Measurements from ENCODE around the gene ZNF41. TPM values are rescaled to one million over a fixed set of nuclear protein-coding genes. Genes with fewer than 3 reads are reported as not detected.
"Not testable (repeated sequence)": the region's sequence is repeated elsewhere in the genome, so short reads cannot be mapped to it uniquely, and the experiment has no call there.

ZNF41 gene
- total RNA-seq, 1 donor from 2014 or later: 5.7 TPM

DNA sequence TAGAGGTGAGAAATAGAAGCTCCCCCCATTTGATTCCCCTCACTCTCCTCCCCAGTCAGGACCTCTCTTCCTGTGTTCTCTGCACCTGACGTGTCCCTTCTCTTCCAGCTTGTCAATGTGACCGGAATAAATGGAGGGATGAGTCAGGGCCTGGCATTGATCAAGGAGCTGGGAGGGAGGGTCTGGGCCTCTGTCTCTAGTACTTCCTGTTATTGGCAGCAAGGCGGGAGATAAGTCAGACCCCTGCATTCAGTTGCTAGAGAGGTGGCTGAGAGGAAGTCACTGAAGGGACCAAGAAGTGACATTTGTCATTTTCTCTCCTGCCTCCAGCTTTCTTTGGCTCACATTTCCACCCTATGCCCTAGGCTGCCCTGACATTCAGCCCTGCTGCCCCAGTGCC is 35.1 kb upstream of the ZNF41 start:
- no peaks in the 10 kb centered on the region for H3K27me3 Mint-ChIP-seq (ENCODE audit: unreplicated experiment)
- no peak overlapping the region for H3K4me3 Mint-ChIP-seq (ENCODE audit: unreplicated experiment)
- TF ChIP-seq, protein P1, sequence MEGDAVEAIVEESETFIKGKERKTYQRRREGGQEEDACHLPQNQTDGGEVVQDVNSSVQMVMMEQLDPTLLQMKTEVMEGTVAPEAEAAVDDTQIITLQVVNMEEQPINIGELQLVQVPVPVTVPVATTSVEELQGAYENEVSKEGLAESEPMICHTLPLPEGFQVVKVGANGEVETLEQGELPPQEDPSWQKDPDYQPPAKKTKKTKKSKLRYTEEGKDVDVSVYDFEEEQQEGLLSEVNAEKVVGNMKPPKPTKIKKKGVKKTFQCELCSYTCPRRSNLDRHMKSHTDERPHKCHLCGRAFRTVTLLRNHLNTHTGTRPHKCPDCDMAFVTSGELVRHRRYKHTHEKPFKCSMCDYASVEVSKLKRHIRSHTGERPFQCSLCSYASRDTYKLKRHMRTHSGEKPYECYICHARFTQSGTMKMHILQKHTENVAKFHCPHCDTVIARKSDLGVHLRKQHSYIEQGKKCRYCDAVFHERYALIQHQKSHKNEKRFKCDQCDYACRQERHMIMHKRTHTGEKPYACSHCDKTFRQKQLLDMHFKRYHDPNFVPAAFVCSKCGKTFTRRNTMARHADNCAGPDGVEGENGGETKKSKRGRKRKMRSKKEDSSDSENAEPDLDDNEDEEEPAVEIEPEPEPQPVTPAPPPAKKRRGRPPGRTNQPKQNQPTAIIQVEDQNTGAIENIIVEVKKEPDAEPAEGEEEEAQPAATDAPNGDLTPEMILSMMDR (IDR thresholded peaks at IDR 0.05; ENCODE audit: unreplicated experiment): no peak
- no peaks in the 10 kb centered on the region for H3K9me3 Mint-ChIP-seq (ENCODE audit: unreplicated experiment)
- H3K4me1 Mint-ChIP-seq (ENCODE audit: unreplicated experiment): peaks cover 7% of the 10 kb centered on the region
- H3K27ac Mint-ChIP-seq (ENCODE audit: unreplicated experiment): no peak overlapping the region
- DNase-seq (ENCODE audit: low spot score): no peak
- H3K36me3 Mint-ChIP-seq (ENCODE audit: low read depth, unreplicated experiment): peaks cover 4% of the 10 kb centered on the region

DNA sequence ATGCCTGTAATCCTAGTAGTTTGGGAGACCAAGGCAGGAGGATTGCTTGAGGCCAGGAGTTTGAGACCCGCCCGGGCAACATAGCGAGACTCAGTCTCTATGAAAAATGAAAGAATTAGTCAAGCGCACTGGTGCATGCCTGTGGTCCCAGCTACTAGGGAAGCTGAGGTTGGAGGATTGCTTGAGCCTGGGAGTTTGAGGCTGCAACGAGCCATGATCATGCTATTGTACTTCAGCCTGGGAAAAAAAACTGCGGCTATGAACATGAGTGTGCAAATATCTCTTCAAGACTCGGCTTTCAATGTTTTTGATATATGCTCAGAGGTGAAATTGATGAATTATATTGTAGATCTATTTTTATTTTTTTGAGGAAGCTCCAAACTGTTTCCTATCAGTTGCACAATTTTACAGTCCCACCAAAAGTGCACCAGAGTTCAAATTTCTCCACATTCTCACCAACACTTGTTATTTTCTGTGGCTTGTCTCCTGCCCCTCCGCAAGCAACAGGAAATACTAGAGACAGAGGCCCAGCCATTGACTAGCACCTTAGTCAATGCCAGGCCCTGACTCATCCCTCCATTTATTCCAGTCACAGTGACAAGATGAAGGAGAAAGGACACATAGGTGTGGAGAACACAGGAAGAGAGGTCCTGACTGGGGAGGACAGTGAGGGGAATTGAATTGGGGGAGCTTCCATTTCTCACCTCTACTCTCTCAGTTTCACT is 33.1 kb upstream of the ZNF41 start:
- H3K4me1 Mint-ChIP-seq (ENCODE audit: unreplicated experiment): peaks cover 7% of the 10 kb centered on the region
- H3K27me3 Mint-ChIP-seq (ENCODE audit: unreplicated experiment): no peaks in the 10 kb centered on the region
- H3K27ac Mint-ChIP-seq (ENCODE audit: unreplicated experiment): no peak overlapping the region
- no peak overlapping the region for H3K4me3 Mint-ChIP-seq (ENCODE audit: unreplicated experiment)
- TF ChIP-seq, protein P1 (IDR thresholded peaks at IDR 0.05; ENCODE audit: unreplicated experiment): no peak
- H3K9me3 Mint-ChIP-seq (ENCODE audit: unreplicated experiment): no peaks in the 10 kb centered on the region
- H3K36me3 Mint-ChIP-seq (ENCODE audit: low read depth, unreplicated experiment): peaks cover 4% of the 10 kb centered on the region
- no peak for DNase-seq (ENCODE audit: low spot score)

DNA sequence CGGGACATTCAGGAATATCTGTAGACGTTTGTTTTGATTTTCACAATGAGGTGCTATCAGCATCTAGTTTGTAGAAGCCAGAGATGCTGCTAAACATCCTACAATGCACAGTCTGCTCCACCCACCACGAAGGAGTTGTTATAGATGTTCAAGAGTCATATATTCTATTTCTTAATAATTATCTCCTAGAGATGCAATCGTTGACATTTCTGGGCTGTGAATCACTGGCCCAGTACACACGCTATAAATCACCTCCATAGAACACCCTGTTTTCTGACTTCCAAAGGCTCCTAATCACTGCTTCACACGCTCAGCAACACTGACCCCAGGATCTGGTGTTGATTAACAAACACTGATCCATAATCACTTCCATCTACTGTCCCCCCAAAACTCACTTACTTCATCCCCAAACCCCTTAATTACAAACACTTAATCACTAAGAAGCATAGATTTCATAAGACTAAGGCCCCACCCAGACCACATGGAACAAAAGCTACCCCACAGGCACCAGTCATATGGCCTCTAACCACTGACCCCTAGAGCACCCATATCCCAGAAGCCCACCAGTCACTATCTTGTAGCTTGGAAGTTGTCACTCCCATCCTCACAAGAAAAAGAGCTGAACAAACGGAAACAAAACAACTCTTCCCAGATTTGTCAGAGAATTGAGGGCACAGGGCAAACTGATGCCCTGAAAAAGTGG is 31.7 kb upstream of the ZNF41 start:
- DNase-seq (ENCODE audit: low spot score): no peak
- TF ChIP-seq, protein P1 (IDR thresholded peaks at IDR 0.05; ENCODE audit: unreplicated experiment): no peak
- Mint-ChIP-seq H3K4me1 (ENCODE audit: unreplicated experiment) (peaks cover 7% of the 10 kb centered on the region), H3K9me3 (ENCODE audit: unreplicated experiment) (no peaks in the 10 kb centered on the region), H3K36me3 (ENCODE audit: low read depth, unreplicated experiment) (peaks cover 4% of the 10 kb centered on the region), H3K27me3 (ENCODE audit: unreplicated experiment) (no peaks in the 10 kb centered on the region), H3K4me3 (ENCODE audit: unreplicated experiment) (no peak overlapping the region), H3K27ac (ENCODE audit: unreplicated experiment) (no peak overlapping the region)

DNA sequence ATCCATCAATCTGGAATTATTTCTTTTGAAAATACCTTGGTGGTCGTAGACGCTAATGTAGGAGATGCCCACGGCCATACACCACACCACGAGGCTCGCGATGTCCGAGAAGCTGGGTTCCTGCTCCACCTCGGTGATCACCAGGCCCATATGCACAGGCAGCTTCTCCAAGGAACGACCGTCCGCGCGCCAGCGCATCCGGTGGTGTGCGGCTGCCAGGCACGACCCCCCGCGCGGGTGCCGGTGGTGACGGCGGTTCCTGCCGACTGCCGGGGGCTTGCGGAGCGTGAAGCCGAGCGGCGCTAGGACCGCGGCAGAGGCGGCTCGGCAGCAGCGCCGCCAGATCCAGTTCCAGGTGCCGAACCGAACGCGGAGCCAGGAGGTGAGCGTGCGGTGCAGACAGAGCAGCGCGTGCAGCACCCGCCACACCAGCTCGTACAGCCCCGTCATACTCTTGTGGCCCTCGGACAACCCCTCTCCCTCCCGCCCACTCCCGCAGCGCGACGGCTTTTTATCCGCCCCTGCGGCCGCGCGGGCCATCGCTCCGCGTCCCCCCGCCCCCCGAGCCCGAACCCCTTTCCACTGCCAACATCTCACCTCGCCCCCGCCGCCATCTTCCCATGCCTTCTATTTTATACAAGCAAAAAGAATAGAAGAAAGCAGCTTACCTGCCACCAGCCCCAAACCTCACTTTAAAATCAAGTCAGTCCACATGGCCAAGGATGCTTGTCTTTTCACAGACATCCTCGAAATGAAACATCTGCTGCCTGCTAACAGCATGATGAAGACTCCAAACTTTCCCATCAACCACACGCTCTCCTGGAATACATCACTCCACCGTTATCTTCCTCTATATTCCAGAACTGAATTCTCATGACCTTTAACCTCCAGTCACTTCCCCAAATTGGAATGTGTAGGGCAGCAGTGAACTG is 30.3 kb upstream of the ZNF41 start:
- H3K27me3 Mint-ChIP-seq (ENCODE audit: unreplicated experiment); H3K9me3 Mint-ChIP-seq (ENCODE audit: unreplicated experiment); H3K4me1 Mint-ChIP-seq (ENCODE audit: unreplicated experiment); H3K36me3 Mint-ChIP-seq (ENCODE audit: low read depth, unreplicated experiment): not testable (repeated sequence)
- DNase-seq (ENCODE audit: low spot score): peak; percentile 10
- peak overlapping the region; percentile 67 for H3K27ac Mint-ChIP-seq (ENCODE audit: unreplicated experiment)
- peak overlapping the region; percentile 92 for H3K4me3 Mint-ChIP-seq (ENCODE audit: unreplicated experiment)

DNA sequence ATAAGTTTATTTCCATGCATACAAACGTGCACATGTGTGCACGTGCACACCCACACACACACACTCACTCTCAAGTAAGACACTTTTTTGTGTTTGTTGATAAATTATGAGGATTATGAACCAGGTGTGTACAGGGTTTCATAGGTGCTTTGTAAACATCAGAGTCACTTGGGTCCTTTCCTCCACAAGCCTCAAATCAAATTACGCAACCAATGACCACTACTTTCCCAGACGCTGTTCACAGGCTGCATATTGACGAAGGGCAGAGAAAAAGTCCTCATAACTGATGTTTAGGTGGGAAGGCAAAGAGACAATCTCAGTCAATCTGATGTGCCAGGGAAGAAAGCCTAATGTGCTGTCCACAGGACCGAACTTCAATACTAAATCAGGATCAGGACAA is 29.4 kb upstream of the ZNF41 start:
- not testable (repeated sequence) for H3K9me3 Mint-ChIP-seq (ENCODE audit: unreplicated experiment); DNase-seq (ENCODE audit: low spot score)

More for the DNA sequence above, 29.4 kb upstream of the ZNF41 start:
- H3K27ac Mint-ChIP-seq (ENCODE audit: unreplicated experiment); H3K27me3 Mint-ChIP-seq (ENCODE audit: unreplicated experiment); H3K4me1 Mint-ChIP-seq (ENCODE audit: unreplicated experiment); H3K36me3 Mint-ChIP-seq (ENCODE audit: low read depth, unreplicated experiment): not testable (repeated sequence)
- peak overlapping the region; percentile 76 for H3K4me3 Mint-ChIP-seq (ENCODE audit: unreplicated experiment)
